A549 treated with DMSO at 1 μM for 4 hours (cell line): ENCODE results near the gene PRAME. TPM values are rescaled to one million over a fixed set of nuclear protein-coding genes. Genes with fewer than 3 reads are reported as not detected.

Experiments used
- total RNA-seq: library from RNA; stranded (reverse); fragments of 200-300 nt; extraction: Qiagen RNA extraction; gene quantifications from 5 replicates; pipeline ENCODE4 v1.2.3, GENCODE V29; 2022; ENCODE audit warnings: low read depth

The PRAME gene, protein sequence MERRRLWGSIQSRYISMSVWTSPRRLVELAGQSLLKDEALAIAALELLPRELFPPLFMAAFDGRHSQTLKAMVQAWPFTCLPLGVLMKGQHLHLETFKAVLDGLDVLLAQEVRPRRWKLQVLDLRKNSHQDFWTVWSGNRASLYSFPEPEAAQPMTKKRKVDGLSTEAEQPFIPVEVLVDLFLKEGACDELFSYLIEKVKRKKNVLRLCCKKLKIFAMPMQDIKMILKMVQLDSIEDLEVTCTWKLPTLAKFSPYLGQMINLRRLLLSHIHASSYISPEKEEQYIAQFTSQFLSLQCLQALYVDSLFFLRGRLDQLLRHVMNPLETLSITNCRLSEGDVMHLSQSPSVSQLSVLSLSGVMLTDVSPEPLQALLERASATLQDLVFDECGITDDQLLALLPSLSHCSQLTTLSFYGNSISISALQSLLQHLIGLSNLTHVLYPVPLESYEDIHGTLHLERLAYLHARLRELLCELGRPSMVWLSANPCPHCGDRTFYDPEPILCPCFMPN
- 95.6 to 114 TPM (median 105 TPM) in 5 replicates for total RNA-seq

DNA sequence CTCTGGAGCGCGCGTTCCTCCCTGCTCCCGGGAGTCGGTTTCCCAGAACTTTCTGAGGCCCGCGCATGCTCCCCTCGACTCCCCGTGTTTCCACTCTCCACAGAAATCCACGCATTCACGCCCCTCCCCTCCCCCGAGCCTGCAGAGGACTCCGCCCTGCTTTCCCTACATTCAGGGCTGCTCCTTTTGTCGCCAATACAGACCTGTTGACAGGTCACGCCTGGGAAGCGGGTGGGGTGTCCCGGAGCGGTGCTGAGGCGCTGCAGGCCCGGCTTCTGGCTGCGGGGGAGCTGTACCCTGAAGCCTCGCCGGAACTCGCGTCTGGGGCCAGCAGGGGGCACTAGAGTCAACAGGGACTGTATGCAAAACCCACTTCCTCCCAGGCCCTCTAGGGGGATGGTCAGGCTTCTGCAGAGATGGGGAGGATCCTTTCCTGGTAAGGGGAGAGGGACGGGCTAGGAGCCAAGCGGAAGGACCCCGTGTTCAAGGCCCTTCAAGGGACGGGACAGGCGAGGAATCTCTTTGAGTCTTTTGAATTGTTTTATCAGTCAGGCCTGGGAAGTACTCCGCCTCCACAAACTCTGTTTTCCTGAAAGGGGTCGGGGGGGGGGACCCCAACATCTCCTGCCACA is at the start of gene PRAME:
Gene PRAME (minus strand): TSS at position 294 of the 632 bp plus-strand sequence. CDS start 2,433 bp downstream, outside the sequence.

DNA sequence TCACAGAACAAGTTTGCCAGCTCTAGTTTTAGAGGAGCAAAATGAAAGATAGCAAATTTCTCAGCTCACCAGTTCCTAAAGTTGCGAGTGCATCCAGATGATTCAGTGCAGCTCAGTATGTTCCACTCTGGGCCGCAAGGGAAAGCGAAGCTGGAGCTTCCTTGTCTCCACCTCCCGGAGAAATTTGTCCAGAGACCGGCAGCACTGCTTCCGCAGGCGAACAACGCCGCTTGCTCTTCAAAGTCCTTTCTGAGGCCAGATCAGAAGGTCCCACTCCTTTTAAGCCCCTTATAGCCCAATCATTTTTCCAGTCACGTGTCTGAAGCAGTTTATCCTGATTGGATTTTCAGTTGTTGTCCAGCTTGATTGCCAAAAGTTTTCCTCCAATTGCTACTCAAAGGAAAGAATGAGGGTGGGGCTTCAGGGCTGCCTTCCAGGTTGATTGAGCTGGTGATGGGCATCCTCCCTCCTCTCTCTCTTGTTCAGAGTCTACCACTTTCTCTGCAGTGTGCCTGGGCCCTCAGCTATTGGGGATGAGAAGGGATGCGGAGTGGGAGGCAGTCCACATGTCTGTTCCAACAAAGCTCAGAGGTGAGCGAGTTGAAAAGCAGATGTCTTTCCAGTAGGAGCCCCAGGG is 38.9 kb downstream of the PRAME start, which contains the start of gene ZNF280A:
Gene ZNF280A (minus strand): TSS at position 251 of the 637 bp plus-strand sequence. CDS start 4,640 bp downstream, outside the sequence.

DNA sequence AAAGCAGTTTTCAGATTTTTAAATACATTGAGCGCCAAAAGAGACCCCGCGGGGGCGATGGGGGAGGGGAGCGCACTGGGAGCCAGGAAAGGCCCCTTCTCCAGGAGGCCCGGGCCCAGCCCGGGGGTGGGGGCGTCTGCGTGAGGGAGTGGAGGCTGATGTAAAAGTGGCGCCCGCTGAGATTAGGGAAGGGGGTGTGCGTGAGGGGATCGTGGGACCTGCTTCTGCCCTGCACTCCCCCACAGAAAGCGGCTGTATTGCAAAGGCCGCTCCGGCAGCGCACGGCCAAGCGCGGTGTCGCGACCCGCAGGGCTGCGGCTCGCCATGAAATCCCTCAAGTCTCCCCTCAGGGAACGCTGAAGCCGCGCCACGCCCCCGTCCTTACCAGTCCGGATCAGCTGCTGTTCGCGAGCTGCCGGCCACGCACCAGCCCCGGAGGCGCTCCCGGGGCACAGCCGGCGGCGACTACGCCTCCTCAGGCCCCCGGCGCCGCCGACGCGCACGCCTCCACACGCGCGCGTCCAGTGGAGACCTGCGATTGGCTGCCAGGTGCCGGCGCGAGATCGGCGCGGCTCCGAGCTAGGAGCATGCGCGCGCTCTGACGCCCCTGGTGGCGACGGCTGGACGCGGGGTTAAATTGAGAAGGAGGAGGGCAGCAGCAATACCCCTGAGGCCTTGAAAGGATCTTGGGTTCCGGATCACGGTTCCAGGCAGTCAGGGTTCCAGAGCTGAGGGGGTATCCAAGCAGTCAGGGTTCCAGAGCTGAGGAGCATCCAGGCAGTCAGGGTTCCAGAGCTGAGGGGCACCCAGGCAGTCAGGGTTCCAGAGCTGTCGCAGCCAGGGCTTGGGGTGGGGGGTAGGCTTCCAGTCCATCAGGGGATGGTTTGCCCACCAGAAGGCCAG is 50.5 kb downstream of the PRAME start, which contains the start of gene ZNF280B:
Gene ZNF280B (minus strand): TSS at position 469 of the 903 bp plus-strand sequence. CDS start 19,344 bp downstream, outside the sequence.

Other genes with a start within 250 kb of the PRAME start
- 1.5 to 2.2 TPM (median 1.8 TPM) in 5 replicates for gene ZNF280B, start 50.5 kb downstream of the PRAME start, total RNA-seq
- 2.8 to 3.3 TPM (median 3.0 TPM) in 5 replicates for gene ZNF280A, start 39.0 kb downstream of the PRAME start, total RNA-seq
- not detected in 5 replicates for gene GGTLC2, start 85.3 kb upstream of the PRAME start, total RNA-seq